Panc1 (cell line): ENCODE measurements around the gene ARMC3. TPM values are rescaled to one million over a fixed set of nuclear protein-coding genes. Genes with fewer than 3 reads are reported as not detected.

ENCODE experiments used
- ATAC-seq: fragments of 200-7000 bp; cut with Tn5 transposase; 2 replicates; pipeline ENCODE4 v1.9.1; 2020; ENCODE audit warnings: mild to moderate bottlenecking, moderate library complexity
- BruUV-seq: library from RNA; stranded (reverse); fragments of 400-500 nt; replicated peaks from 2 replicates; lab custom pipeline; 2021; lab: Mats Ljungman, UMichigan
- CTCF ChIA-PET: fragments of 300-600 bp; sonication (Branson Sonifier 250); formaldehyde crosslinking; loops from one replicate; lab custom pipeline; 2022; ENCODE audit warnings: antibody characterized with exemption; lab: Charles Lee
- POLR2A ChIA-PET: fragments of 300-600 bp; sonication (Branson Sonifier 250); formaldehyde crosslinking; loops from one replicate; lab custom pipeline; 2022; ENCODE audit warnings: antibody characterized with exemption; lab: Charles Lee
- DNase-seq: peaks from one replicate; pipeline ENCODE4 v3.0.0-alpha.2; 2010; ENCODE audit warnings: low read depth, low spot score
- H3K27ac ChIP-seq: 2 replicates; pipeline ENCODE4 v1.5.1; 2011; ENCODE audit warnings: mild to moderate bottlenecking, low read length, inconsistent platforms
- H3K27me3 ChIP-seq: fragments of 200-500 bp; sonication (Bioruptor generic); 2 replicates; pipeline ENCODE4 v1.6.0; 2014; ENCODE audit warnings: low read length, inconsistent platforms; ENCODE audit not compliant: control insufficient read depth, insufficient read depth
- H3K36me3 ChIP-seq: fragments of 200-500 bp; sonication (Bioruptor generic); 2 replicates; pipeline ENCODE4 v1.5.1; 2014; ENCODE audit warnings: inconsistent platforms, mild to moderate bottlenecking, low read length, moderate library complexity; ENCODE audit not compliant: control insufficient read depth, insufficient read depth
- H3K4me1 ChIP-seq: 2 replicates; pipeline ENCODE4 v1.5.1; 2011; ENCODE audit warnings: inconsistent platforms, mild to moderate bottlenecking, low read length, moderate library complexity; ENCODE audit not compliant: control insufficient read depth, insufficient read depth
- H3K4me3 ChIP-seq, 2 experiments: 2 replicates each; pipeline ENCODE4 v1.5.1; 2011 to 2012; ENCODE audit warnings: low read depth in 2 of 2, low read length in 2 of 2, mild to moderate bottlenecking in 2 of 2, inconsistent platforms in 1 of 2, moderate library complexity in 1 of 2
- H3K9me3 ChIP-seq: fragments of 200-500 bp; sonication (Bioruptor generic); 2 replicates; pipeline ENCODE4 v1.5.1; 2014; ENCODE audit warnings: low read depth, mild to moderate bottlenecking, inconsistent platforms, low read length, moderate library complexity; ENCODE audit not compliant: control insufficient read depth, insufficient read depth
- POLR2AphosphoS5 ChIP-seq: IDR thresholded peaks from 2 replicates; pipeline ENCODE4 v1.6.1; 2012; ENCODE audit warnings: mild to moderate bottlenecking, low read depth, low read length, moderate library complexity
- TCF7L2 ChIP-seq: IDR thresholded peaks from 2 replicates; pipeline ENCODE4 v1.6.1; 2011; ENCODE audit warnings: mild to moderate bottlenecking, low read depth, low read length, inconsistent platforms
- in situ Hi-C: cut with HindIII; loops from 2 replicates; pipeline ENCODE4 v1.10.0; 2016; ENCODE audit warnings: low sequenced_read_pairs, low pct_unique_long_range_greater_than_20kb
- intact Hi-C: fragments of 100-400 bp; cut with micrococcal nuclease; formaldehyde crosslinking; loops from one replicate; pipeline ENCODE4 v1.10.0; 2022; ENCODE audit not compliant: unreplicated experiment
- total RNA-seq: library from RNA; stranded (reverse); gene quantifications from one replicate; pipeline ENCODE4 v1.2.1, GENCODE V29; 2021; ENCODE audit not compliant: unreplicated experiment
- TF ChIP-seq, protein P1 (sequence below): fragments of 450-650 bp; IDR thresholded peaks from 2 replicates; pipeline ENCODE4 v1.5.1; 2017; ENCODE audit warnings: mild to moderate bottlenecking
- TF ChIP-seq, protein P2 (sequence below), 2 experiments: IDR thresholded peaks; 2 replicates each; pipeline ENCODE4 v1.6.1; 2011 to 2012; ENCODE audit warnings: low read depth in 2 of 2, control low read depth in 1 of 2, low read length in 1 of 2, mild to moderate bottlenecking in 1 of 2, moderate library complexity in 1 of 2; ENCODE audit not compliant: insufficient read depth in 1 of 2

Gene ARMC3
- total RNA-seq, 1 experiment from 2014 or later = 1.0 TPM

DNA sequence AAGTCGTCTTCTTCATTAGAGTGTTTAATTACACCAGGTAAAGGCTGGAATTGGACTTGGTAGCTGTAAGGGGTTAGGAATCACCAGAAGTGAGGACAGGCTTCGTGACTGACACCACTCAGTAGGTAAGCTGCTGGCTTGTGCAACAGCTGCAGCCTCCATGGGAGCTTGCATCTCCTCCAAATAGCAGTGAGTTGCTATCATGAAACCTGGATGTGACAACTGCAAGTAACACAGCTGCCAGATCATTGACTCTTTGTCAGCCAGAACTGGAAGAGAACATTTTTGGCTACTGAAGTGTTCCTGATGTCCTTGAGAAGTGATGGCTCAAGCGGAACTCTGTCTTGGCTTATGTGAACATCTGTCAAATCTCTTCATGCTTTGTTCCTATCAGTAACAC, 103.5 kb downstream of the ARMC3 start:
- 0 out of 2 replicates have a peak, but pooled peaks cover 2% of the 10 kb centered on the region for H3K27me3 ChIP-seq
- ChIA-PET POLR2A (no interaction called here), CTCF (no interaction called here)
- no TSS peak for BruUV-seq
- H3K27ac ChIP-seq = no peak overlapping the region
- intact Hi-C loops = no loop called here
- ATAC-seq (no peak), DNase-seq (no peak)
- TF ChIP-seq TCF7L2 = no peak
- TF ChIP-seq, protein P1, sequence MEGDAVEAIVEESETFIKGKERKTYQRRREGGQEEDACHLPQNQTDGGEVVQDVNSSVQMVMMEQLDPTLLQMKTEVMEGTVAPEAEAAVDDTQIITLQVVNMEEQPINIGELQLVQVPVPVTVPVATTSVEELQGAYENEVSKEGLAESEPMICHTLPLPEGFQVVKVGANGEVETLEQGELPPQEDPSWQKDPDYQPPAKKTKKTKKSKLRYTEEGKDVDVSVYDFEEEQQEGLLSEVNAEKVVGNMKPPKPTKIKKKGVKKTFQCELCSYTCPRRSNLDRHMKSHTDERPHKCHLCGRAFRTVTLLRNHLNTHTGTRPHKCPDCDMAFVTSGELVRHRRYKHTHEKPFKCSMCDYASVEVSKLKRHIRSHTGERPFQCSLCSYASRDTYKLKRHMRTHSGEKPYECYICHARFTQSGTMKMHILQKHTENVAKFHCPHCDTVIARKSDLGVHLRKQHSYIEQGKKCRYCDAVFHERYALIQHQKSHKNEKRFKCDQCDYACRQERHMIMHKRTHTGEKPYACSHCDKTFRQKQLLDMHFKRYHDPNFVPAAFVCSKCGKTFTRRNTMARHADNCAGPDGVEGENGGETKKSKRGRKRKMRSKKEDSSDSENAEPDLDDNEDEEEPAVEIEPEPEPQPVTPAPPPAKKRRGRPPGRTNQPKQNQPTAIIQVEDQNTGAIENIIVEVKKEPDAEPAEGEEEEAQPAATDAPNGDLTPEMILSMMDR = no peak
- TF ChIP-seq POLR2AphosphoS5 = no peak
- in situ Hi-C loops = no loop called here
- H3K4me3 ChIP-seq = no peak overlapping the region
- H3K9me3 ChIP-seq = no peaks in the 10 kb centered on the region
- H3K4me1 ChIP-seq = no peaks in the 10 kb centered on the region
- no peaks in the 10 kb centered on the region for H3K36me3 ChIP-seq

DNA sequence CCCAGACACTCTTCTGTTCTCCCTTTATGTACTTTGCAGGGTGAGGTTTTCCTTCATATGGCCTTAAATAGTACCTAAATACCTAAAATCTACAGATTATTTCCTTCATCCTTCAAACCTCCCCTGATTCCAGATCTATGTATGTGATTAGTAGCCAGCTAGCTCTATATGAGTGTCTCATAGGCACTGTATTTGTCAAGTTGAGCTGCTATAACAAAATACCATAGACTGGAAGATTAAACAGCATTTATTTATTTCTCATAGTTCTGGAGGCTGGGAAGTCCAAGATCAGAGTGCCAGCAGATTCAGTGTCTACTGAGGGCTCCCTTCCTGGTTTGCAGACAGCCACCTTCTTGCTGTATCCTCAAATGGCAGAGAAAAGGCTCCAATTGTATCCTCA, 106.9 kb downstream of the ARMC3 start:
- no peaks in the 10 kb centered on the region for H3K36me3 ChIP-seq
- BruUV-seq = no TSS peak
- DNase-seq (no peak), ATAC-seq (no peak)
- CTCF ChIA-PET = no interaction called here
- TF ChIP-seq, protein P2, sequence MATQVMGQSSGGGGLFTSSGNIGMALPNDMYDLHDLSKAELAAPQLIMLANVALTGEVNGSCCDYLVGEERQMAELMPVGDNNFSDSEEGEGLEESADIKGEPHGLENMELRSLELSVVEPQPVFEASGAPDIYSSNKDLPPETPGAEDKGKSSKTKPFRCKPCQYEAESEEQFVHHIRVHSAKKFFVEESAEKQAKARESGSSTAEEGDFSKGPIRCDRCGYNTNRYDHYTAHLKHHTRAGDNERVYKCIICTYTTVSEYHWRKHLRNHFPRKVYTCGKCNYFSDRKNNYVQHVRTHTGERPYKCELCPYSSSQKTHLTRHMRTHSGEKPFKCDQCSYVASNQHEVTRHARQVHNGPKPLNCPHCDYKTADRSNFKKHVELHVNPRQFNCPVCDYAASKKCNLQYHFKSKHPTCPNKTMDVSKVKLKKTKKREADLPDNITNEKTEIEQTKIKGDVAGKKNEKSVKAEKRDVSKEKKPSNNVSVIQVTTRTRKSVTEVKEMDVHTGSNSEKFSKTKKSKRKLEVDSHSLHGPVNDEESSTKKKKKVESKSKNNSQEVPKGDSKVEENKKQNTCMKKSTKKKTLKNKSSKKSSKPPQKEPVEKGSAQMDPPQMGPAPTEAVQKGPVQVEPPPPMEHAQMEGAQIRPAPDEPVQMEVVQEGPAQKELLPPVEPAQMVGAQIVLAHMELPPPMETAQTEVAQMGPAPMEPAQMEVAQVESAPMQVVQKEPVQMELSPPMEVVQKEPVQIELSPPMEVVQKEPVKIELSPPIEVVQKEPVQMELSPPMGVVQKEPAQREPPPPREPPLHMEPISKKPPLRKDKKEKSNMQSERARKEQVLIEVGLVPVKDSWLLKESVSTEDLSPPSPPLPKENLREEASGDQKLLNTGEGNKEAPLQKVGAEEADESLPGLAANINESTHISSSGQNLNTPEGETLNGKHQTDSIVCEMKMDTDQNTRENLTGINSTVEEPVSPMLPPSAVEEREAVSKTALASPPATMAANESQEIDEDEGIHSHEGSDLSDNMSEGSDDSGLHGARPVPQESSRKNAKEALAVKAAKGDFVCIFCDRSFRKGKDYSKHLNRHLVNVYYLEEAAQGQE (IDR thresholded peaks at IDR 0.05; ENCODE audit: insufficient read depth in 1 of 2, low read depth in 2 of 2, low read length in 1 of 2) = no peak
- no peak for TF ChIP-seq TCF7L2
- TF ChIP-seq, protein P1 = no peak
- no peak overlapping the region for H3K4me3 ChIP-seq
- intact Hi-C loops (no loop called here), in situ Hi-C loops (no loop called here)
- no peaks in the 10 kb centered on the region; the same call in 1 of the 2 replicates for H3K27me3 ChIP-seq
- H3K9me3 ChIP-seq = no peaks in the 10 kb centered on the region
- no peak overlapping the region for H3K27ac ChIP-seq
- POLR2A ChIA-PET = no interaction called here
- H3K4me1 ChIP-seq = no peaks in the 10 kb centered on the region

DNA sequence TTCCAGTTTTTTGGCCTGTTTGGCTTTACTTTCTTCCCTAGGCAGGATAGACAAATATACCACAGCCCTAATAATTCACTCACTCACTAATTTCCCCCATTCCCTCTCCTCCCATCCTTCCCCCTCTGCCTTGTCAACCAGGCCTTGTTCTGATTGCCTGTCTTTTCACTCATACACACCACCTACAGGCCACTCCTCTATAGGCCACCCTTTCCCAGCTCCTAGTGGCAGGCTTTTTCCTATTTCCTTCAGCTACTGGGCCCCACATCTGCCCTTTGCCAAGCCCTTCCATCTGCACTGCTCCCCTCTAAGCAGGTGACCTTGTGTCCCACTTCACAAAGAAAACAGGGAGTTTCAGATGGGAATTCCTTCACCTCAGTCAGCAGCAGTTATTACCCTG, 107.7 kb downstream of the ARMC3 start:
- ATAC-seq = no peak
- BruUV-seq = no TSS peak
- Histone ChIP-seq H3K27me3 (no peaks in the 10 kb centered on the region; the same call in 1 of the 2 replicates), H3K36me3 (no peaks in the 10 kb centered on the region), H3K27ac (no peak overlapping the region), H3K4me3 (no peak overlapping the region), H3K4me1 (no peaks in the 10 kb centered on the region), H3K9me3 (no peaks in the 10 kb centered on the region)
- ChIA-PET POLR2A (no interaction called here), CTCF (no interaction called here)
- DNase-seq = no peak
- in situ Hi-C loops = no loop called here
- intact Hi-C loops = no loop called here
- TF ChIP-seq POLR2AphosphoS5 = no peak
- TF ChIP-seq, protein P1 = peak; percentile 34; the same call in 1 of the 2 replicates
